ENCODE data around the gene AQP12B. TPM values are rescaled to one million over a fixed set of nuclear protein-coding genes. Genes with fewer than 3 reads are reported as not detected.

Gene AQP12B
- total RNA-seq, 4 donors from 2014 or later = not detected

DNA sequence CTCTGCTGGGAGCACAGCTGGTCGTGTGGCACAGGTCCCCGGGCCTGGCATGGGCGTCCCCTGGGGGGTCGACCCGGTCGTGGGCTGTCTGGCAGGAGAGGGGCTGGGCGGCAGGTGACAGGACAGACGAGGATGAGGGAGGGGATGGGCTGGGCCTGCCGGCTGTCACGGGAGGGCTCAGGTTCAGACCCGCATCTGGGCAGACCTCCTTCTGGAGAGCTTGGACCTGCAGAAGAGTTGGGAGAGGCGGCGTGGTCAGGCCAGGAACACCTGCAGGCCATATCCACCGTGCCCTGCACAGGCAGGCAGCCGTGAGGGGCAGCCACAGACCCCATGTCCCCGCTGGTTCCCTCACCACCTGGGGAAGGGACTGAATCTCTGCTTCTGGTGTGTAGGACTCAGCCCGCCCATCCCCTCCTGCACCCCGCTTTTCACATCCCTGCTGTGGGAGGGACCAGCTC is 34.5 kb upstream of the AQP12B start:
- TF ChIP-seq POLR2A (IDR thresholded peaks at IDR 0.05) = no peak
- TF ChIP-seq, protein P1, sequence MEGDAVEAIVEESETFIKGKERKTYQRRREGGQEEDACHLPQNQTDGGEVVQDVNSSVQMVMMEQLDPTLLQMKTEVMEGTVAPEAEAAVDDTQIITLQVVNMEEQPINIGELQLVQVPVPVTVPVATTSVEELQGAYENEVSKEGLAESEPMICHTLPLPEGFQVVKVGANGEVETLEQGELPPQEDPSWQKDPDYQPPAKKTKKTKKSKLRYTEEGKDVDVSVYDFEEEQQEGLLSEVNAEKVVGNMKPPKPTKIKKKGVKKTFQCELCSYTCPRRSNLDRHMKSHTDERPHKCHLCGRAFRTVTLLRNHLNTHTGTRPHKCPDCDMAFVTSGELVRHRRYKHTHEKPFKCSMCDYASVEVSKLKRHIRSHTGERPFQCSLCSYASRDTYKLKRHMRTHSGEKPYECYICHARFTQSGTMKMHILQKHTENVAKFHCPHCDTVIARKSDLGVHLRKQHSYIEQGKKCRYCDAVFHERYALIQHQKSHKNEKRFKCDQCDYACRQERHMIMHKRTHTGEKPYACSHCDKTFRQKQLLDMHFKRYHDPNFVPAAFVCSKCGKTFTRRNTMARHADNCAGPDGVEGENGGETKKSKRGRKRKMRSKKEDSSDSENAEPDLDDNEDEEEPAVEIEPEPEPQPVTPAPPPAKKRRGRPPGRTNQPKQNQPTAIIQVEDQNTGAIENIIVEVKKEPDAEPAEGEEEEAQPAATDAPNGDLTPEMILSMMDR (IDR thresholded peaks at IDR 0.05) = no peak
- Histone ChIP-seq H3K9me3 (no peaks in the 10 kb centered on the region), H3K27me3 (no peaks in the 10 kb centered on the region), H3K27ac (no peak overlapping the region), H3K4me3 (no peak overlapping the region), H3K36me3 (no peaks in the 10 kb centered on the region), H3K4me1 (no peaks in the 10 kb centered on the region)
- DNase-seq = no peak
- intact Hi-C loops (cut with DNase I; ENCODE audit: low total_unique reads) = no loop called here

DNA sequence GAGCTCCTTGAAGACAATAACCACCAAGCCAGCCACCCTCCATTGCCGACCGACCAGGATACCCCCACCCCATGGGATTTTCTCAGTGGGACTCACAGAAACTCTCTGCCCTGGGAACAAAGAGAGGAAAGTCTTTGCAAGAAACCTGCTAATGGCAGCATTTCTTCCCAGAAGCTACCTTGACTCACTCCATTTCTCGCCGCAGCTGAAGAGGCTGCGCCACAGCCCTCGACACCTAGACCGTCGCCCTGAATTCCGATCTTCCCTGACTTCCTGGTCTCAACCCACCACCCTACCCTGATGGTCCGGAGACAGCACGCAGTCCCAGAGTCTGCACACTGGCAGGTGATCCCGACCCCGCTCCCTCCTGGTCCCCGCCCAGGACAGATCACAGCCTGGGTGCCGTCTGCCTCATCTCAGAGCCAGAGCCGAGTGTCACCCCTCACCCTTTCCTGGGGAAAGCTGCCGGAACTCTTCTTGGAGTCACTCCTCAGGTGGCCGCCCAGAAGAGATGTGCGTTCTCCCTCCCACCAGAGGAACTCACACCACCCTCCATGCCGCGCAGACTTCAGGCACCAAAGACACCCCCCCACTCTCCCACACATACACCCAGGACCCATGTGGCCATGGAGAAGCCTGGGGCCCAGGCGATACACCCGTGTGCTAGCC is 33.6 kb upstream of the AQP12B start:
- Histone ChIP-seq H3K27ac (no peak overlapping the region), H3K36me3 (no peaks in the 10 kb centered on the region), H3K9me3 (no peaks in the 10 kb centered on the region), H3K4me3 (no peak overlapping the region), H3K4me1 (no peaks in the 10 kb centered on the region), H3K27me3 (no peaks in the 10 kb centered on the region)
- intact Hi-C loops (cut with DNase I; ENCODE audit: low total_unique reads) = no loop called here
- DNase-seq = no peak
- TF ChIP-seq, protein P1 (IDR thresholded peaks at IDR 0.05) = no peak
- TF ChIP-seq POLR2A (IDR thresholded peaks at IDR 0.05) = no peak

DNA sequence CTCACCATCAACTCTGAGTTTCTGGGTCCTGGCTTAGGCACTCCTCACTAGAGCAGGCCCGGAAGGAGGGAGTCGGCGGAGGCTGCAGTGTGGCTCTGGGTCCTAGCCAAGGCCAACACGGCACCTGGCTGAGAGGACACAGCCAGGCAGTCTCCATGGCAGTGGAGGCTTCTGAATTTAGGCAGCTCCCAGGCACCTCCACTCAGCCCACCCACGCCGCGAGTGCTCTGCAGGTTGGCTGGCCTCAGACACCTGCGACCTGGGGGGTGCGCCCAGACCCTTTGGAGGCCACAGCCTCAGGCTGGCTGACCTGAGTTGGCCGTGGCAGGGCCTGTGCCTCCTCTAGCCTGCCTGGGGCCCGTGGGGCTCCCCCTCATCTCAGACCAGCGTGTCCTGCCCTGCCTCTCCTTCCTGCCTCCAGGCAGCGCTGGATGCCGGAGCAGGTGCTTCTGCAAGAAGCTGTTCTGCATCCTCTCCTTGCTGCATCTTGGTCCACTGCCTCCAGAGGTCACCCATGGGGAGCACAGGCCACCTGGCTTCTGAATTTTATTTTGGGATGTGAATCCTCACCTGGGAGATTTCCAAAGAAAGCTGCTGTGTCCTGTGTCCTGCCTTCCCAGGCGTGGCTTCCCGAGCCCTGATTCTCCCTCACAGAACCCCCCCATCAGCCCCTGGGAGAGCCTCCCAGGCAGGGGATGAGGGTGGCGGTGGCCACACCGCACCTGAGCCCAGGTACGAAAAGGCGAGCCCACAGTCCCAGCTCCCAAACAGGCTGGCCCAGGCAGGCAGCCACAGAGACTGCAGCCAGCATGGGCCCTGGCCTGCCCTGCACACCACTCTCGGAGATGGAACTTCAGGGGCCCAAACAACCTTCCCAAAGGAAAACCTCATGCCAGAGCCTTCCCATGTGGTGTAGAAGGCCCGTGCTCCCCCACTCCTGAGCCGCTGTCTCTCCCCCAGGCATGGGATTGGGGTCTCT is 32.4 kb upstream of the AQP12B start:
- TF ChIP-seq, protein P1 (IDR thresholded peaks at IDR 0.05) = no peak
- TF ChIP-seq POLR2A (IDR thresholded peaks at IDR 0.05) = no peak
- no peaks in the 10 kb centered on the region for H3K36me3 ChIP-seq
- no peak overlapping the region for H3K27ac ChIP-seq
- H3K9me3 ChIP-seq = no peaks in the 10 kb centered on the region
- intact Hi-C loops (cut with DNase I; ENCODE audit: low total_unique reads) = no loop called here
- no peaks in the 10 kb centered on the region for H3K27me3 ChIP-seq
- no peak overlapping the region for H3K4me3 ChIP-seq
- no peak for DNase-seq
- H3K4me1 ChIP-seq = no peaks in the 10 kb centered on the region

GRCh38 chr2:240713928-240714746 is 31.5 kb upstream of the AQP12B start:
- Histone ChIP-seq H3K36me3 (no peaks in the 10 kb centered on the region), H3K4me1 (no peaks in the 10 kb centered on the region), H3K4me3 (no peak overlapping the region), H3K9me3 (no peaks in the 10 kb centered on the region), H3K27ac (no peak overlapping the region), H3K27me3 (no peaks in the 10 kb centered on the region)
- no peak for DNase-seq
- intact Hi-C loops (cut with DNase I; ENCODE audit: low total_unique reads) = no loop called here
- TF ChIP-seq, protein P1 (IDR thresholded peaks at IDR 0.05) = no peak
- TF ChIP-seq POLR2A (IDR thresholded peaks at IDR 0.05) = no peak

Data from uterus (tissue), 4 donors.